ENCODE results near the gene RAPGEF3.

RAPGEF3 gene

DNA sequence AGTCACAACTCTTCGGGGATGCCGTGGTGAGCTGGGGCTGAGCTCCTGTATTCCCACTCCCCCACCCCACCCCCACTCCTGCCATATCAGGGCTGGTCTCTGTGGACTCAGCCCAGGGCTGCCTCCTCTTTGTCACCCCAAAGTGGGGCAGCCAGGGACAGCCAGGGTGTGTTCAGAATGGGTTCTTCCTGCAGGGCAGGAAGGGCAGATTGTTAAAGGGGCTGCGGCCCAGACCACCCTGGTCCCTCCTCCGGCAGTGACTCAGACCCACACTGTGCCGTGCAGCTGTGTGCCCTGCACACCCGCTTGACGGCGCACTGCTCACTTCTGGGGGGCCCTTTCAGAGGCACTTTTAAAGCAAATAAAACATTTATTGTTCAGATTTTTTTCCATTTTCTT, 23.7 kb upstream of the RAPGEF3 start:
- Histone ChIP-seq H3K36me3 (ENCODE audit: control insufficient read depth, insufficient read depth, low read length) (no peaks in the 10 kb centered on the region), H2AFZ (no peak overlapping the region), H3K27me3 (ENCODE audit: control insufficient read depth, insufficient read depth, low read length) (no peaks in the 10 kb centered on the region), H3K4me1 (peaks cover 20% of the 10 kb centered on the region), H3K79me2 (peaks cover 7% of the 10 kb centered on the region), H3K4me3 (ENCODE audit: low read depth, low read length) (no peak overlapping the region), H3K4me2 (ENCODE audit: low read length) (no peak overlapping the region), H3K9ac (no peak overlapping the region), H3K9me3 (ENCODE audit: control insufficient read depth, low read length) (no peaks in the 10 kb centered on the region), H3K27ac (no peak overlapping the region)
- TF ChIP-seq, protein P1, sequence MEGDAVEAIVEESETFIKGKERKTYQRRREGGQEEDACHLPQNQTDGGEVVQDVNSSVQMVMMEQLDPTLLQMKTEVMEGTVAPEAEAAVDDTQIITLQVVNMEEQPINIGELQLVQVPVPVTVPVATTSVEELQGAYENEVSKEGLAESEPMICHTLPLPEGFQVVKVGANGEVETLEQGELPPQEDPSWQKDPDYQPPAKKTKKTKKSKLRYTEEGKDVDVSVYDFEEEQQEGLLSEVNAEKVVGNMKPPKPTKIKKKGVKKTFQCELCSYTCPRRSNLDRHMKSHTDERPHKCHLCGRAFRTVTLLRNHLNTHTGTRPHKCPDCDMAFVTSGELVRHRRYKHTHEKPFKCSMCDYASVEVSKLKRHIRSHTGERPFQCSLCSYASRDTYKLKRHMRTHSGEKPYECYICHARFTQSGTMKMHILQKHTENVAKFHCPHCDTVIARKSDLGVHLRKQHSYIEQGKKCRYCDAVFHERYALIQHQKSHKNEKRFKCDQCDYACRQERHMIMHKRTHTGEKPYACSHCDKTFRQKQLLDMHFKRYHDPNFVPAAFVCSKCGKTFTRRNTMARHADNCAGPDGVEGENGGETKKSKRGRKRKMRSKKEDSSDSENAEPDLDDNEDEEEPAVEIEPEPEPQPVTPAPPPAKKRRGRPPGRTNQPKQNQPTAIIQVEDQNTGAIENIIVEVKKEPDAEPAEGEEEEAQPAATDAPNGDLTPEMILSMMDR (IDR thresholded peaks at IDR 0.05), result no peak

DNA sequence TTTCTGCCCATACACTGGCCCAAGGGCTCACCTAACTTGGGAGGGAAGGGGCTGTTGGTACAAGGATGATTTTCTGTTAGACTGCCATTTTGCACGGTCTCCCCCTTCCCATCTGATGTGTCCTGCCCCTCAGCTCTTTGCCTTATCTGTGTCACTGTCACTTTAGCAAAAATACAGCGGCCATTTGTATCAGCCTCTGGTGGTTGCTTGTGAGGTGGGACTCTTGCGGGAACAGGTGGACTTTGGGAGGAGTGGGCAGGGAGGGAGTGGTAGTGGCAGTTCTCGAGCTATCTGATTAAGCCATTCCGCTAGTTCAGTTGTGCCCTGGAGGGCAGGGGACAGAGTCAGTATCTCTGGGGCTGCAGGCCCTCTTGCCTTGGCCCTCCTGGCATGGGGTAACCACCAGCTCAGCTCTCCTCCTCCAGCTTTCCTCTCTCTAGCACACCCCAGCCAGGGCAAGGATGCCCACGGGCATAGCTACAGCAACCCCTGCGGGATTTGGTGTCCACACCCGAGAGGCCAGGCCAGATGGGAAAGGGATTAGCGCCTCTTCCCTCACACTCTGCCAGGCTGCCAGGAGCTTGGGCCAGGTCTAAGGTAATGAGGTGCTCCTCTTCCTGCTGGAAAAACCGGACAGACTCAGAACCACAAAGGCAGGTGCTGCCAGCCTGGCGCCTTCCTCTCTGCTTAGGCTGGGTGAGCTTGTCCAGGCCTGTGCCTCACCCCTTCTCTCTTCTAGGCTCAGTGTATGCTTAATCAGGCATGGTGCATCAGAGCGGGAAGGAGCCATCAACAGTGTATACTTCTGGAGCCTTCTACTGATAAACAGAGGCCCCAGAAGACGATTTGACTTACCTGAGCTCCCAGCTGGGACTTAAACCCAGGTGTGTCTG, 23.0 kb upstream of the RAPGEF3 start:
- H3K4me1 ChIP-seq, result peaks cover 26% of the 10 kb centered on the region
- H2AFZ ChIP-seq, result no peak overlapping the region
- H3K9ac ChIP-seq, result no peak overlapping the region
- H3K36me3 ChIP-seq (ENCODE audit: control insufficient read depth, insufficient read depth, low read length), result no peaks in the 10 kb centered on the region
- H3K9me3 ChIP-seq (ENCODE audit: control insufficient read depth, low read length), result no peaks in the 10 kb centered on the region
- H3K27ac ChIP-seq, result no peak overlapping the region
- H3K4me2 ChIP-seq (ENCODE audit: low read length), result no peak overlapping the region
- no peak overlapping the region for H3K4me3 ChIP-seq (ENCODE audit: low read depth, low read length)
- peaks cover 7% of the 10 kb centered on the region for H3K79me2 ChIP-seq
- TF ChIP-seq, protein P1 (IDR thresholded peaks at IDR 0.05), result no peak
- H3K27me3 ChIP-seq (ENCODE audit: control insufficient read depth, insufficient read depth, low read length), result no peaks in the 10 kb centered on the region

DNA sequence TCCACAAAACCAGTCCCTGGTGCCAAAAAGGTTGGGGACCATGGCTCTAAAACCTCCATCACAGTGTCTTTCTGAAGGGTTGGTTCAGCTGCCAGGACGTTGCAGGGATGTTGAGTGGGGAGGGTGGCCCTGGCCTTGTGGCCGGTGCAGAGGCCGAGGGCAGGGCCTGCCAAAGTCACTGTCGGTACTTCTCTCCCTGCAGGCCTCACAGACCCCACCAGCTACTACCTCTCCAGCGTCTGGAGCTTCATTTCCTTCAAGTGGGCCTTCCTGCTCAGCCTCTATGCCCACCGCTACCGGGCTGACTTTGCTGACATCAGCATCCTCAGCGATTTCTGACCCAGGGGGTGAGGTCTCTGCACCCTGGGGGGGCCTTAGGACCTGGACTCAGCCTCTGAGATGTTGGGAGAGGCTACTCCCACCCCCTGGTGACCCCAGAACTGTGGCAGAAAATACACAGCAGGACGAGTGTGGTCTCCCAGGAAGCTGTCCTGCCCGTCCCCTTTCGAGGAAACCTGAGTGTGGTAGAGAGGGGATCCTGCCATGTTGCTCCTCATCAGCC, 21.3 kb upstream of the RAPGEF3 start:
- Histone ChIP-seq H3K4me2 (ENCODE audit: low read length) (no peak overlapping the region), H3K9ac (no peak overlapping the region), H3K4me1 (peaks cover 43% of the 10 kb centered on the region), H3K27me3 (ENCODE audit: control insufficient read depth, insufficient read depth, low read length) (no peaks in the 10 kb centered on the region), H3K36me3 (ENCODE audit: control insufficient read depth, insufficient read depth, low read length) (no peaks in the 10 kb centered on the region), H3K4me3 (ENCODE audit: low read depth, low read length) (no peak overlapping the region), H3K9me3 (ENCODE audit: control insufficient read depth, low read length) (no peaks in the 10 kb centered on the region), H2AFZ (no peak overlapping the region), H3K27ac (no peak overlapping the region), H3K79me2 (peaks cover 7% of the 10 kb centered on the region)
- TF ChIP-seq, protein P1 (IDR thresholded peaks at IDR 0.05), result no peak

DNA sequence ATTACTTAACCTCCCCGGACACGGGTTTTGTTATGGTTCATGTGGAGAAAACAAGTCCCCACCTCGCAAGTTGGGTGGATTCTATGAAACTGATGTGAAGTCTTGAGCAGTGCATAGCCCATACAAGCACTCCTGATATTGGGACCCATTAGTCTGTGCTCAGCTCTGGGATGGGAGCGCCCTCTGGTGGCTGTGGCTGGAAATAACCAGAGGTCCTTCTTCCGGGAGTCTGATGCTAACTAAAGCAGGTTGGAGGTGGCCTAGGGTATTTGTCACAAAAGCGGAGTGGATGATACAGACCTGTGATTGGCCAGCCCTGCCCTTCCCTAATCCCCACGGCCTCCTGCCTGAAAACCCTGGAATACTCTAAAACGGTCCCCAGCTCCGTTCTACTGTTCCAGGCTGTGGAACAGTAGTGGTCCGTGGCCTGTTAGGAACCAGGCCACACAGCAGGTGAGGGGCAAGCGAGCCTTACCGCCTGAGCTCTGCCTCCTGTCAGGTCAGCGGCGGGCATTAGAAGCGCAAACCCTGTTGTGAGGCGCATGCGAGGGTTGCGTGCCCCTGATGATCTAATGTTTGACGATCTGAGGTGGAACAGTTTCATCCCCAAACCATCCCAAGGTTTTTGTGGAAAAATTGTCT, 20.7 kb upstream of the RAPGEF3 start:
- Histone ChIP-seq H3K4me1 (peaks cover 49% of the 10 kb centered on the region), H3K27me3 (ENCODE audit: control insufficient read depth, insufficient read depth, low read length) (no peaks in the 10 kb centered on the region), H3K4me3 (ENCODE audit: low read depth, low read length) (no peak overlapping the region), H3K4me2 (ENCODE audit: low read length) (no peak overlapping the region), H3K9ac (no peak overlapping the region), H3K79me2 (peaks cover 9% of the 10 kb centered on the region), H3K9me3 (ENCODE audit: control insufficient read depth, low read length) (no peaks in the 10 kb centered on the region), H3K36me3 (ENCODE audit: control insufficient read depth, insufficient read depth, low read length) (no peaks in the 10 kb centered on the region), H2AFZ (no peak overlapping the region), H3K27ac (no peak overlapping the region)
- TF ChIP-seq, protein P1 (IDR thresholded peaks at IDR 0.05), result peak; percentile 97

Measured in parathyroid adenoma (tissue), 2 donors.